GM20000 (cell line): Measurements from ENCODE around the gene PKN3.
A peak's percentile ranks its signal among the peaks of the same experiment; 100 is the strongest.
"Not testable (repeated sequence)": the region's sequence is repeated elsewhere in the genome, so short reads cannot be mapped to it uniquely, and the experiment has no call there.

ENCODE experiments used
- DNase-seq: peaks from one replicate; pipeline ENCODE4 v3.0.0; 2012; ENCODE audit warnings: low spot score
- TF ChIP-seq, protein P1 (sequence below): IDR thresholded peaks from 2 replicates; pipeline ENCODE4 v1.5.1; 2012; ENCODE audit warnings: mild to moderate bottlenecking, control low read depth; ENCODE audit errors: extremely low read depth, missing control alignments

The PKN3 gene

DNA sequence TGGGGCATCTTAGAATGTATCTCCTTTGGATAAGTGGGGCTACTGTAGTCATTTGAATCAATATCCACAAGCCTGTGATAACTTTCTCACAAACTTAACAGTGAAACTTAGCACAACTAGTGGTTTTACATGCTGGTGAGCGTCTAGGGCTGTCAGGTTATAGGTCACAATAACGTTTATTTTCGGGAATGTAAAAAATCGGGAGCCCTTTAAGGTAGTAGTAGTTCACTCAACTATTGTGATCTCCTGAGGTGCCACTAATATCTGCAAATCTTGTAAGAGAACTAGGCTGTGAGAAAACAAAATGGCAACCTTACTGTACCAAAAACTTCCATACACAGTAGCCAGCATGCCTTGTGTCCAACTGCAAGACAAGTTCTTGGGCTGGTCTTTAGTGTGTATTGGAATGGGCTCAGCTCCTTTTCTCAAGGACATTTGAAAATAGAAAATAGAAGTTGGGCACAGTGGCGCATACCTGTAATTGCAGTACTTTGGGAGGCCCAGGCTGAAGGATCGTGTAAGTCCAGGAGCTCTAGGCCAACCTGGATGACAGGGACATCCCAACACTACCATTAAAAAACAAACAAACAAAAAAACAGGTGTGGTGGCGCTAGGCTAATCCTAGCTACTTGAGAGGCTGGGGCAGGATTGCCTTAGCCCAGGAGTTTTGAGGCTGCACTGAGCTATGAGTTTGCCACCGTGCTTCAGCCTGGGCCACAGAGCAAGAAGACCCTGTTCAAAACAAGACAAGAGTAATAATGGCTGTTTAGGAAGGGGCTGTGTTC is 5.2 kb upstream of the PKN3 start:
- DNase-seq = no peak
- TF ChIP-seq, protein P1, sequence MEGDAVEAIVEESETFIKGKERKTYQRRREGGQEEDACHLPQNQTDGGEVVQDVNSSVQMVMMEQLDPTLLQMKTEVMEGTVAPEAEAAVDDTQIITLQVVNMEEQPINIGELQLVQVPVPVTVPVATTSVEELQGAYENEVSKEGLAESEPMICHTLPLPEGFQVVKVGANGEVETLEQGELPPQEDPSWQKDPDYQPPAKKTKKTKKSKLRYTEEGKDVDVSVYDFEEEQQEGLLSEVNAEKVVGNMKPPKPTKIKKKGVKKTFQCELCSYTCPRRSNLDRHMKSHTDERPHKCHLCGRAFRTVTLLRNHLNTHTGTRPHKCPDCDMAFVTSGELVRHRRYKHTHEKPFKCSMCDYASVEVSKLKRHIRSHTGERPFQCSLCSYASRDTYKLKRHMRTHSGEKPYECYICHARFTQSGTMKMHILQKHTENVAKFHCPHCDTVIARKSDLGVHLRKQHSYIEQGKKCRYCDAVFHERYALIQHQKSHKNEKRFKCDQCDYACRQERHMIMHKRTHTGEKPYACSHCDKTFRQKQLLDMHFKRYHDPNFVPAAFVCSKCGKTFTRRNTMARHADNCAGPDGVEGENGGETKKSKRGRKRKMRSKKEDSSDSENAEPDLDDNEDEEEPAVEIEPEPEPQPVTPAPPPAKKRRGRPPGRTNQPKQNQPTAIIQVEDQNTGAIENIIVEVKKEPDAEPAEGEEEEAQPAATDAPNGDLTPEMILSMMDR = no peak

DNA sequence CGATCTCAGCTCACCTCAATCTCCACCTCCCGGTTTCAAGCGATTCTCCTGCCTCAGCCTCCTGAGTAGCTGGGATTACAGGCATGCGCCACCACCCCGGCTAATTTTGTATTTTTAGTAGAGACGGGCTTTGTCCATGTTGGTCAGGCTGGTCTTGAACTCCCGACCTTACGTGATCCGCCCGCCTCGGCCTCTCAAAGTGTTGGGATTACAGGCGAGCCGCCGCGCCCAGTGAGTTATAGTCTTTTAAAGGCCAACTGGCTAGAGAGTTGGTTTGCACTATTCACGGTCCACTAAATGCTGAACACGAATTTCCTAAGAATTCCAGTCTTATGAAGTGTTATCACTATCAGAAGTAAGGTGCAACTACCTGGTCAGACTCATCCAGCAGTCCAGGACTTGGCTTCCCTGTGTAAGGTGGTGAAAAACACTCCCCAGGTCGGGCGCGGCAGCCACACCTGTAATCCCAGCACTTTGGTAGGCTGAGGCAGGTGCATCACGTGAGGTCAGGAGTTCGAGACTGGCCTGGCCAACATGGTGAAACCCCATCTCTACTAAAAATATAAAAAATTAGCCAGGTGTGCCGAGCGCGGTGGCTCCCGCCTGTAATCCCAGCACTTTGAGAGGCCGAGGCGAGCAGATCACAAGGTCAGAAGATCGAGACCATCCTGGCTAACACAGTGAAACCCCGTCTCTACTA is 3.1 kb upstream of the PKN3 start:
- not testable (repeated sequence) for DNase-seq

DNA sequence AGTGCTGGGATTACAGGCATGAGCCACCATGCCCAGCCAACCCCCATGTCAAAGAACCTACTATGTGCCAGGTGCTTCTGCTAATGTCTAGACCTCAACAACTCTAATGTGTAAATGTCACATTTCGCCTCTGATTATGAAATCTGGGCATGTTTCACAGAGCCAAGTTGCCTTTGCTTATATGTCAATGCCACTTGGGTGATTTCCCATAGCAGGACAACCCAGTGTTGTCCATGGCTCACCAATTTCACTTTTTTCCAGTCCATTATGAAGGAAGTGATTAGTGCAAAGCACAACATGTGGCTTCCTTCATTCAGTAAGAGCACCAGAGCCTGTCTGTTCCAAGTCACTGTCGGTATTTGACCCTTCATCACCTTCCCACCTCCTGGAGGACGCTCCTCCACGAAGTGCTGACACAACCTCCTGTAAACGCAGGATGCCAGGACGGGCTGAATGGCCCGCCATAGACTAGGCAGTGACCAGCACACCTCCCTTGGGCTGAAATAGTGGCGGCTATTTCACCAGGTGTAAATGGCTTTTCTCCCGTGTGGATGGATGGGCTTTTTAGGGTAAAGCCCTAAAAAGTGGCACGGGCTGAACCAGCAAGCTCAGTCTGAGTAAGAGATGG is 962 bp upstream of the PKN3 start:
- TF ChIP-seq, protein P1 = no peak
- no peak for DNase-seq

DNA sequence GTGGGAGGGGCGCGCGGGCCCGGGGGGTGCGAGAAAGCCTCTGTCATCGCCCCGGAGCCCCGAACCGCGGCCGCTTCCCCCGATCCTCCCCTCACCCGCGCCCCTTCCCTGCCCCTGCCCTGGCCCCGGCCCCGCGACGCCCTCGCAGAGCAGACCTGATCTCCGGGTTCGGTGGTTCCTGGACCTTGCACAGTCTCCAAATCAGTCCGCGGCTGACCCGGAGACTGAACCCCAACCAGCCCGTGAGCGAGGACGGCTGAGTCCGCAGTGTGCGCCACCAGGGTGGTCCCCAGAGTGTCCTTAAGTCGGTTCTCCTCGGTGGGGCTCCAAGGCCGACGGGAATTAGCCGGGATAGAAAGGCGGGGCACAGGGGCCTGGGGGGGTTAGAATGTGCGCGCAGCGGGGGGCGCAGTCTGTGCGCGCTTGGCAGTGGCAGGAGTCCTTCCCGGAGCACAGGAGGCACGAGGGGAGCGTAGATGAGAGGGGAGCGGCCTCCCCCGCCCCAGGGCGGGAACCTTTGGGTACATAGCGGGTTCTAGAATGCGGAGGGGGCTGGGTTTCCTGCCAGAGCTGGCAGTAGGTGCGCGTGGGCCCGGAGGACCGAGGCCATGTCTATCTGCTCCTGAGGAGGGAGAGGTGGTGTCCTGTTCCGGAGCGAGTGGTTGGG is 779 bp downstream of the PKN3 start:
- peak; percentile 81 for DNase-seq

DNA sequence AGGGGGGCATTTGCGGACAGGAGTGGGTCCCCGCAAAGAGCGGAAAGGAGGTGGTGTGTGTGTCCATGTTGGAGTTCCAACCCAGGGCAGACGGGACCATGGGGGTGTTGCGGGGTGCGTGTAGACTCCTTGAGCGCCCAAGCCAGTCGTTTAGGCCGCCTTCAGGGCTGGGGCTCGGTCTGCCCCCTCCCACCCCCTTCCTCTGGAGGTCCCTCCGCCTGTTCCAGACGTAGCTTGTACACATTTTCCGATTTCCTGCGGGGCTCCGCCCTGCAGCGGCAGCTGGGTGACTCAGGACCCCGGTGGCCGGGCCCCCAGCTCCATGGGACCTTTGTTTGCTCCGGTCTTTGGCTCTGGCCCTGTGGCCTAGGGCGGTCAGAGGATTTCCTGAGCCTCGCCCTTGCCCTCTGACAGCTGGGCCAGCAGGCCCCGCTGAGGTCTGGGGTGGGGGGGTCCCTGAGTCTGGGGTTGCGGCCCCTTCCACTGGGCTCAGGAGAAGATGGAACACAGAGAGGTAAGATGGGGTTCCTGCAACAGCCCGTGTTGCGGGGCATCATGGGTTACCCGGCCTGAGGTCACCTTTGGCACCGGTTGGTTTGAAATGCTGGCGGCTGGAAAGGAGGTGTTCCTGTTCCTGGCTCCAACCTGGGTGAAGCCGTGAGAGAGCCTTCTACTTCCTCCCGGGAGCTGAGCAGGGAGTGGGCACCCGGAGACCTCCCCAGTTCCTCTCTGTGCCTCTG is 1.5 kb downstream of the PKN3 start:
- TF ChIP-seq, protein P1 = no peak
- no peak for DNase-seq

More for the DNA sequence above, 779 bp downstream of the PKN3 start:
- TF ChIP-seq, protein P1 = no peak

DNA sequence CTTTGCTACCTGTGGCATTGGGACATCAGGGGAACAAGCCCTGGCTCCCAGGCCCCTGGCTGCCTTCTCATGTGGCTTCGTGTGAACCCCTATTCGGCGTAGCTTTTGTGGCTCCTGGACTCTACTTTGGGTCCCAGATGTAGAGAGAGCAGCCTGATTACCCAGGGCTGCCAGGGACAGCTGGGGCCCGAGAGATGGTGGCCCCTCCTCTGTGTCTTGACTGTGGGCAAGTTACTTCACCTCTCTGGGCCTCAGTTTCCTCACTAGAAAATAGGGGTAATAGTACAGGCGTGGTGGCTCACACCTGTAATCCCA is 2.0 kb downstream of the PKN3 start:
- TF ChIP-seq, protein P1 = no peak

More for the DNA sequence above, 2.0 kb downstream of the PKN3 start:
- no peak for DNase-seq
